HS-5 (cell line): ENCODE data around the gene IMPDH1.

ENCODE experiments used
- DNase-seq: peaks from one replicate; pipeline ENCODE4 v3.0.0-alpha.2; 2012; ENCODE audit warnings: low read depth

Gene IMPDH1

DNA sequence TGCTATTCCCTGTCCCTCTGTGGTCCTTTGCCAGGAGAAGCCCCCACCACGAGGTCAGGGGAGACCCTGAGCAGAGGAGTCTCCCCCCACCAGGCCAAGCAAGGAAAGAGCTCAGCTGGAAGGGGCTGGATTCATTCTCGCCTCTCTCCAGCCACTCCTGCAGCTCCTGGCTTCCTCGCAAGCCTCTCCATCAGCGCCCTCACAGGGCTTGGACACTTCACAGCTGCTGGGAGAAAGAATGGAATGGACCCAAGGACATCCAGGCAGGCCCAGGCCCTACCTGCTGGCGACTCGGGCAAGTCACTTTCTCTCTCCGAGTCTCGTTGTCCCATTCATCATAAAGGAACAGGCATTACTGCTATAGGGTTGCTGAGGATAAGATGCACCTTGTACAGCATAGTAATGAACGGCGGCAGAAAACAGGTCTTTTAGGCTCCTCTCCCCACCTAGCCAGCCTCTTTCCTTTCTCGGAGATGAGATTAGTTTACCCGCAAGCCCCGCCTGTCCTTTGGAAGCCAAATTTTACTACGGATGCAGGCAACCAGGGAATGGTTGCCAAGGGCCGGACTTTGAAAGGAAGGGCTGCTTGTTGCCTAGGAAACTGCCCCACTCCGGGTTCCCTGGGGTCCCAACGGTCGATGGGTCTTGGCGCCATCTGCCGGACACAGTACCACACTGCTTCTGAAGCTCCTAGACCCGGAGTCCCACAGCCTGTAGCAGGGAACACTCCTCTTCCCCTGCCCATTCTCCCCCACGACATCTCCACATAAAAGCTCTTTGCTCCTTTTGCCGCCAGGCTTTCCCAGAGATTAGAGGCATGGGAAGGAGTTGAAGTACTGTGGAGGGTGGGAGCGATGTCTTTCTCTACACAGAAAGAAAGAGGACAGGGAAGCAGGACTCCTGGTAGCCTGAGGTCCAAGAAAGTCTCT lies 22.3 kb downstream of the IMPDH1 start:
- no peak for DNase-seq

DNA sequence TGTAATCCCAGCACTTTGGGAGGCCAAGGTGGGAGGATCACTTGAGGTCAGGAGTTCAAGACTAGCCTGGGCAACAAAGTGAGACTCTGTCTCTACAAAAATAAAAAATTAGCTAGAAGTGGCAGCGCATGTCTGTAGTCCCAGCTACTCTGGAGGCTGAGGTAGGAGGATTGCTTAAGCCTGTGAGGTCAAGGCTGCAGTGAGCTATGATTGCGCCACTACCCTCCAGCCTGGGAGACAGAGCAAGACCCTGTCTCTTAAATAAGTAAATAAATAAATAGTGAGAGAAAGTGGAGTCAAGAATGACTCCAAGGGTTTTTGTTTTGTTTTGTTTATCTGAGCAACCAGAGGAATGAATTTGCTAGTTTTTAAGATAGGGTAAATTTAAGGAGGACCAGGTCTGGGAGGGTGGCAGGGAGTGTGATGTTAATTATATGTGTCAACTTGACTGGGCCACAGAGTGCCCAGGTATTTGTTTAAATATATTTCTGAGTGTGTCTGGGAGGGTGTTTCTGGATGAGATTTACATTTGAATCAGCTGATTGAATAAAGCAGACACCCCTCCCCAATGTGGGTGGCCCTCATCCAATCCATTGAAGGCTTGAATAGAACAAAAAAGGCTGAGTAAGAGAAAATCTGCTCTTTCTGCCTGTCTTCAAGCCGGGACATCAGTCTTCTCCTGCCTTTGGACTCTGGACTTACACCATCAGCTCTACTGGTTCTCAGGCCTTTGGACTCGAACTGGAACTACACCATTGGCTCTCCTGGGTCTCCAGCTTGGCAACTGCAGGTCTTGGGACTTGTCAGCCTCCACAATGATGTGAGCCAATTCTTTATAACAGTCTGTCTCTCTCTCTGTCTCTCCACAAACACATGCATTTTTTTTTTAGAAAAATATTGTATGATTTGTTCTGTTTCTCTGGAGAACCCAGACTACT lies 23.5 kb downstream of the IMPDH1 start:
- DNase-seq: no peak

DNA sequence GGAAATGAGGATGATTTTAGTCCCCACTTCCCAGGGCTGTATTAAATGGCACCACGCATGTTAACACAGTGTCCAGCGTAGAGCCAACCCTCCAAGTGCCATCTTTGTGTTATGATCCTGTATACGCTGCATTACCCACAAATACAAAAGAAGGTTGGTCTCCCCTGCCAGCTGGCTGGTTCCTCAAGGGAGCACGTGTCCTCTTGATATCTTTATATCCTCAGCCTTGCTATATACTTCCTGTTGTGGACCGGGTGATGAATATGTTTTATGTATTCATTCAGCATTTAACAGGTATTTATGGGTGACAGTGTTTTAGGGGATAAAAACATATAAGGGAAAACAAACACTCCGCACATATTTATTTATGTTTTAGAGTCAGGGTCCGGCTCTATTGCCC lies 25.1 kb downstream of the IMPDH1 start:
- no peak for DNase-seq

DNA sequence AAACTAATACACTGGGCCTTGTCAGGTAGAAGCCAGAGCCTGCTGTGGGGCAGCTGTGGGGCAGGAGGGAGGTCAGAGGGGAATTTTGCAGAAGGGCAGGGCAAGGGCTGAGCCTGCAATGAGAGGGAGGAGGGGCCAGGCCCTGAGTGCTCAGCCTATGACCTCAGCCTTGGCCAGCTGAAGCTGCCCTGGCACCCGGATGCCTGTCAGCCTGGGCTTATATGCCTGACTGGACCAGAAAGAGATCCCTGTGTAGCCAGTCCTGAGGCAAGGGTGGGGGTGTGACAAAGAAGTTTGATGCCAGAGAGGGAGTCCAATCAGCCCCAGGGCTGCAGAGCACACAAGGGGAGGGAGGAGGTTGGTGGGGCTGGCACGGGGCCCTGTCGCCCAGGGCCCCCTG lies 26.0 kb downstream of the IMPDH1 start:
- DNase-seq: no peak

DNA sequence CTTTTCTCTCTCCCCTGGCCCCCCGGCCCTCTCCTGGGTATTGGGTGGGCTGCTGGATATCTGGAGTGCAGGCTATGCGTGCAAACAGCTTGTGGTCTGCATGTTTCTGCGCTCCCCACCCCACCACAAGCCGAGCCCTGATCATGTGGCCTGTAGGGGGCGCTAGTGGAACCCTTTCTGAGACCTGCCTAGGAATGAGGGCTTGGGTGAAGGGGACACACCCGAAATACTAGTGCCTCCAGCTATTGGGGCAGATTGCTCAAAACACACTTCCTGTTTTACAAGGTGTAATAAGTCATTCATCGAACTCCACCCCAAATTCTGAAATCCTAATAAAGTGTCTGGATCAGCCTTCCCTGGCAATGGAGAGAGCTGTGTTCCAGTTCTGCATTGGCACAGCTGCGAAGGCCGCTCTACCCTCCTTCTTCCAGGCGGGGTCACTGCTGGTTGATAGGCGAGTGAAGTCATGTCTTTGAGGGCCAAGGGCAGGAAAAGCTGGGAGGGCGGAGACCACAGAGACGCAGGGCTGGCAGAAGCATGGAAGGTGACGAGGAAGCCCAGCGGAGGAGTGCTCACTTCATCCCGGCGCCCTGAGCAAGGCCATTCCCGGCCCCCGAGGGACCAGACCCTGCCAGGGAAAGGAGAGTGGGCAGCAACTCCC lies 28.5 kb downstream of the IMPDH1 start:
- no peak for DNase-seq

DNA sequence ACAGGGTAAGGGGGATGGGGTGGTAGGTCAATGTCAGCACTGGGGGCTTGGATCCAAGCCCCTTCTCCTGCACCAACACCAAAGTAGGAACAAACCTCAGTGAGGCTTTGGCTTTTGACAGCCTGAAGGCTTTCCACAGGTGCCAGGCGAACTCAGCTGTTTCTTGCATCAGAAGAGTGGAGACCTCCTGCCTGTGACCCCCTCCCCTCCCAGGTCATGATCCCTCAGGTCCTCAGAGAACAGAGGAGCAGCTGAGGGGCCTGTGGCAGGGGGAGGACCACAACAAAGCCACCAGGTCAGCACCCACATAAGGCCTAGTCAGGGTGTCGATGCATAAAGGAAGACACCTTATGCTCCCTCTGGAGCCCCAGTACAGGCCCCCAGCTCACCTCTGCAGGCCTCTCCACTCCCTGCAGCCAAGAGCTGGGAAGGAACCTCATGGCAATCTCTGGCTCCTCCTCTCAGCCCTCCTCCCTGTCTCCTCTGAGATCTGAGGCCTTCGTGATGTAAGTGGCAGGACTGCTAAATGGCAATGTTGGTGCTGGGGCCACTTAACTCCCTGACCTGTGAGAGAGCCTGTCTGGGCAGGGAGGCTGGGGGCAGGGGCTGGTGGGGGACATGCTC lies 29.2 kb downstream of the IMPDH1 start:
- DNase-seq: no peak

DNA sequence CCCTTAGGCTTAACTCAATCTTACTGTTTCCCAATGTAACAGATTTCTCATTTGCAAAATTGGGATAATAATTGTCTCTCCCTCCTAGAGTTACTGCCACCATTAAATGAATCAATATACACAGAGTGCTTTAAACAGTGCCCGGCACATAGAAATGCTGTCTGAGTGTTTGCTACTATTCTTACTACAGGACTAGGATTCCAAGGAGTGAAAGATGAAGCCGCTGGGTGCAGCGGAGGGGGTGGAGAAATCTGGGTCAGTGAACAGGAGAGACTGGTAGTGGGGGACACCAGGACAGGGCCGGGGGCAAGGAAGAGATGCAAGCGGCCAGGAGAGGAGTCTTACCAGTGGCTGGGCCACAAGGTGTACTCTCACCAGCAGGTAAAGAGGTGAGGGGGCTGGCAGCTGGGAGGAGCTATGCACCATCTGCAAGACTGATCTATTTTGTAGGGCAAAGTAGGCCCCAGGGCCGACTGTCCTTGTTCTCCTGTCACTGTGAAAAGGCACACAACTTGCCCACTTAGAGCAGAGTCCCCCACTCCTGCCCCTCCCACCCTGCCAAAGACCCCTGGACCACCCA lies 29.8 kb downstream of the IMPDH1 start:
- no peak for DNase-seq

DNA sequence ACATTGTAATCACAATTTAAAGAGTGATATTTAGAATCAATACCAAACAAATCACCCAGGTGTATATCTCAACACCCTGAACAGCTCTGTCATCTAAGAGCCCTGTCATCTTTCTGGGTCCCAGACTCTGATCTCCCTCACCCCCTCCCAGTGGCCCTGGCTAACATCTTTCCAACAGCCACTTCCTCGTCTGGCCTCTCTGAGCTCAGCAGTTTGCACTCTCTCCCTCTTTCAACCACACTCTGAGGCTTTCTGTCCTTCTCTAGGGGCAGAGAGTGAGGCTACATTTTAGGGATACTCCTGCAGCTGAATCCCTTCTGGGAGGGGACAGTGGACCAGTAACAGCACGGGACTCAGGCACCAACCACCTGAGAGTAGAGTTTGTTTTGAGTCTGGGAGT lies 31.1 kb downstream of the IMPDH1 start:
- no peak for DNase-seq

DNA sequence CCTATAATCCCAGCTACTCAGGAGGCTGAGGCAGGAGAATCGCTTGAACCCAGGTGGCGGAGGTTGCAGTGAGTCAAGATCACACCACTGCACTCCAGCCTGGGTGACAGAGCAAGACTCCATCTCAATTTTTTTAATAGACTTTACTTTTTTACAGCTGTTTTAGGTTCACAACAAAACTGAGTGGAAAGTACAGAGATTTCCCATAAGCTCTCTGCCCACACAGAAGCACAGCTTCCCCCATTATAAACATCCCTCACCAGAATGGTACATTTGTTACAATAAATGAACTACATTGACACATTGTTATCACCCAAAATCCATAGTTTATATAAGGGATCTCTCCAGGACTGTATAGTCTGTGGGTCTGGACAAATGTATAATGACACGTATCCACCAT lies 33.7 kb downstream of the IMPDH1 start:
- no peak for DNase-seq

DNA sequence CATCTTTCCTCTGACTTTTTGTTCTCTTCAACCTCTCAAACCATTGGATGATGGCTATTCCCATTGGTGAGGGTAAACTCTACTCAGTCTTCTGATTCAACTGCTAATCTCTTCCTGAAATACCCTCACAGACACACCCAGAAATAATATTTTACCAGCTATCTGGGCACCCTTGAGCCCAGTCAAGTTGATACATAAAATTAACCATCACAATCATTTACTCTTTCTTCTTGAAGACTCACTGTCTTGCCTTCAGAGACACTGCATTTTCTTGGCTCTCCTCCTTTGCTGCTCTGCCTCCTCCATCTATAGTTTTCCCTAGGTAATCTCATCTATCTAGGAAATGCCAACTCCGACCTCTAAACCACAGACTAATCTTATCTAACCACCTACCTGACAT lies 35.7 kb downstream of the IMPDH1 start:
- DNase-seq: no peak

DNA sequence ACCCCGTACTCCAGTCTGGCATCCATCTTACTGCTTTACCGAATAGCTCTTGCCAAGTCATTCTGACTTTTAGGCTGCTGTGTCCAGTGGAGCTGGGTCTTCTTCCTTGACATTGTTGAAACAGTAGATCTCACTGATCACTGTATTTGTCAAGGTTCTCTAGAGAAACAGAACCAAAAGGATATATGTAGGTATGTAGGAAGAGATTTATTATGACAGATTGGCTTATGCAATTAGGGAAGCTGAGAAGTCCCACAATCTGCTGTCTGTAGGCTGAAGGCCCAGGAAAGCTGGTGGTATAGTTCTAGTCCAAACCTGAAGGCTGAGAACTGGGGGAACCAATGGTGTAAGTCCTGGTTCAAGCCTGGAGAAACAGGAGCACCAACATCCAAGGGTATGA lies 36.2 kb downstream of the IMPDH1 start:
- DNase-seq: no peak

DNA sequence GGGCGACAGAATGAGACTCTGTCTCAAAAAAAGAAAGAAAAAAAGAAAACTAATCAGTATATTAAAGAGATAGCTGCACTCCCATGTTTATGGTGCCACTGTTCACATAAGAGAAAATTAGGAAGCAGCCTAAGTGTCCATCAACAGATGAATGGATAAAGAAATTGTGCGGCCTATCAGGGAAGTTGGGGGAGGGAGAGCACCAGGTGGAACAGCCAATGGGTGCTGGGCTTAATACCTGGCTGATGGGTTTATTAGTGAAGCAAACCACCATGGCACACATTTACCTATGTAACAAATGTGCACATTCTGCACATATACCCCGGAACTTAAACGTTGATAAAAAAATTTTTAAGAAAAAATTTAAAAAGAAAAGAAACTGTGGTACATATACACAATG lies 39.3 kb downstream of the IMPDH1 start:
- no peak for DNase-seq

DNA sequence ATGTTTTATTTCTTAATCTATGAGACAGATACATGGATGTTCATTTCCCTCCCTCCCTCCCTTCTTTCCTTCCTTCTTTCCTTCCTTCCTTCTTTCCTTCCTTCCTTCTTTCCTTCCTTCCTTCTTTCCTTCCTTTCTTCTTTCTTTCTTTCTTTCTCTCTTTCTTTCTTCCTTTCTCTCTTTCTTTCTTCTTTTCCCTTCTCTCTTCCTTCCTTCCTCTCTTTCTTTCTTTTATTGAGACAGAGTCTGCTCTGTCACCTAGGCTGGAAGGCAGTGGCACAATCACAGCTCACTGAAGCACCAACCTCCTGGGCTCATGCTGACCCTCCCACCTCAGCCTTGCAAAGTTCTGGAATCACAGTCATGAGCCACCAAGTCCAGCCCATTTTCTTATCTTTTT lies 42.8 kb downstream of the IMPDH1 start:
- no peak for DNase-seq

DNA sequence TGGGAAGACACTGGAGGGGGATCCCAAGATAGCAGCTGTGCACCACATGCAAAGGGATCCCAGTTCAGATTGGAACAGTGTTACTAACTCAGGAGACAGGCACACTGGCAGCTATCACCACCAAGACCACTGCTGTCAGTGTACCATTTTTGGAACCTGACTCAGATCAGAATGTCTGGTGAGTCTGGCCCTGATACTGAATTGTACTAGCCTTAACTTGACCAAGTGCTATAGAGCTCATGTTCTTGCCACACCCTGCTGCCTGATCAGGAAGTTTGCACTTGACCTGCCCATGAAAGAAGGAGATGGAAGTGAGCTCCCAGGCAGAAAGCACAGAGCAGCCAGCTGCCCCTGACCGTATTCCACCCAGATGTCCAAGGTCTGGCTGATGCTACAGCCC lies 43.5 kb downstream of the IMPDH1 start:
- DNase-seq: no peak

DNA sequence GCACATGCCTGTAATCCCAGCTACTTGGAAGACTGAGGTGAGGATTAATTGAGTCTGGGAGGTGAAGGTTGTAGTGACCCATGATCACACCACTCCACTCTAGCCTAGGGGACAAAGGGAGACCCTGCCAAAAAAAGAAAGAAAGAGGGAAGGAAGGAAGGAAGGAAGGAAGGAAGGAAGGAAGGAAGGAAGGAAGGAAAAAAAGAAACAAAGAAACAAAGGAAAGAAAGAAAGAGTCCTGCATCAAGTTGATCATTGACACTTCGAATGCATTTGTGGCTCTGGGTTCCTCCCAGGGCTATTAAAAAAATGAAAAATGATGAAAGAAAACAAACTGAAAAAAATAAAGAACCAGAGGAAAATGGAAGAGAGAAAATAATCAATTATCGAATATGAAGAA lies 44.4 kb downstream of the IMPDH1 start:
- no peak for DNase-seq

DNA sequence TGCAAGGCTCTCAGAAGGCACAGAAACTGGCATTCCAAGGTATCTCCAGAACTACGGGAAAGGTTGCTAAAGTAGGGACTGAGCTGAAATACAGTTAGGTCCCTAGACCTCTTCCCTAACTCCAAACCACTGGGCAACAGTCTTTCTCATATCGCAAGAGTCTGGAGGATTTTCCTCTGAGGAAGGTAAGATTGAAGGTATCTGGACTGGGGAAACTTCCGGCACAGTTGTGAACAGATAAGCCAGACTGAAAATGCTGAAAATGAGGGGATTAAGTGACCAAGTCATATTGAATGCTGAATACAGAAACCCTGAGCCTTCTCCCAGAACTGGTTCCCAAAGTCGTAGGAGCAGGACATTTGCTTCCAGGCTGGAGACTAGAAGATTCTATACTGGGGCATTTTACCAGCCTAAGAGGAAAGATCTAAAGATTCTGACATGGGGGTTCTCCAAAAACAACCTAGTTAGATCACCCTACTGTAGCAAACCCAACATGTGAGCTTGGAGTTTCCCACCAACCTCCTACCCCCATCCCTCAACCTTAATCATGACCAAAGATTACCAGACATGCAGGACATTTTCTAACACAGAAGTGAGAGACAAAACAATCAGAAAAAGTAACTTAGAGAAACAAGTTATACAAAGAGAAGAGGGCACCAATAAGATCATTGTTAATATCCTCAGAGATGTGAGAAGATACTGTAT lies 45.5 kb downstream of the IMPDH1 start:
- DNase-seq: no peak

DNA sequence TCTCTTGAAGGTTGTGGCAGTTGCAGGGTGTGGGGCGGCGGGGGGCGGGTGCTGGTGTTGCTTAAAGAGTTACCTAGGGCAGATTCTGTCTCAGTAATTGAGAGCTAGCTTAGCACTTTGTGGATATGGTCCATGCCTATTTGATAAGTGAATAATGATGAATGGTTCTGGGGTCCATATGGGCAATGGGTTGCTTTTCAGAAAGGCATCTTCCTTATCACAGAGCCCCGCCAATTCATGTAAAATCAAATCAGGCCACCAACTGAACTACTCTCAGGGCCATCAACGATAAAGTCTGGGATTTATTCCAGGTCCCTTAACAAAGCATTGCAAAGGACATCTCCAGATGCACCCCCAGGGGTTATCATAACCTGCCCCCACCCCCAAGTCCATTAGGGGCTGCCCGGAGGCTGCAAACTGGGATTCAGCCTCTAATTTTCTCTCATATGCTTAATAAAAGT lies 46.5 kb downstream of the IMPDH1 start:
- no peak for DNase-seq

DNA sequence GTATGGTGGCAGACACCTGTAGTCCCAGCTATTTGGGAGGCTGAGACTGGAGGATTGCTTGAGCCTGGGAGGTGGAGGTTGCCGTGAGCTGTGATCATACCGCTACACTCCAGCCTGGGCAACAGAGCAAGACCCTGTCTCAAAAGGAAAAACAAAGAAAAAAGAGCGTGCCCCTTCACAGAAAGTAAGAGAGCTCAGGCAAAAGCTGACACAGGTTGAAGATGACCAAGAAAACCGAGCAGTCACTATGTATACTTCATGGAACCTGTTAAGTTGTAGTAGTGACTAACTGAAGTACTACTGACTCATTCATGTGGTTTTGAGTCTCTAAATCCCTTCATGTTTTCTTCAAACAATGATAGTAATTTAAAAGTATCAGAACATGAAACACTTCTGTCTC lies 47.1 kb downstream of the IMPDH1 start:
- DNase-seq: no peak

DNA sequence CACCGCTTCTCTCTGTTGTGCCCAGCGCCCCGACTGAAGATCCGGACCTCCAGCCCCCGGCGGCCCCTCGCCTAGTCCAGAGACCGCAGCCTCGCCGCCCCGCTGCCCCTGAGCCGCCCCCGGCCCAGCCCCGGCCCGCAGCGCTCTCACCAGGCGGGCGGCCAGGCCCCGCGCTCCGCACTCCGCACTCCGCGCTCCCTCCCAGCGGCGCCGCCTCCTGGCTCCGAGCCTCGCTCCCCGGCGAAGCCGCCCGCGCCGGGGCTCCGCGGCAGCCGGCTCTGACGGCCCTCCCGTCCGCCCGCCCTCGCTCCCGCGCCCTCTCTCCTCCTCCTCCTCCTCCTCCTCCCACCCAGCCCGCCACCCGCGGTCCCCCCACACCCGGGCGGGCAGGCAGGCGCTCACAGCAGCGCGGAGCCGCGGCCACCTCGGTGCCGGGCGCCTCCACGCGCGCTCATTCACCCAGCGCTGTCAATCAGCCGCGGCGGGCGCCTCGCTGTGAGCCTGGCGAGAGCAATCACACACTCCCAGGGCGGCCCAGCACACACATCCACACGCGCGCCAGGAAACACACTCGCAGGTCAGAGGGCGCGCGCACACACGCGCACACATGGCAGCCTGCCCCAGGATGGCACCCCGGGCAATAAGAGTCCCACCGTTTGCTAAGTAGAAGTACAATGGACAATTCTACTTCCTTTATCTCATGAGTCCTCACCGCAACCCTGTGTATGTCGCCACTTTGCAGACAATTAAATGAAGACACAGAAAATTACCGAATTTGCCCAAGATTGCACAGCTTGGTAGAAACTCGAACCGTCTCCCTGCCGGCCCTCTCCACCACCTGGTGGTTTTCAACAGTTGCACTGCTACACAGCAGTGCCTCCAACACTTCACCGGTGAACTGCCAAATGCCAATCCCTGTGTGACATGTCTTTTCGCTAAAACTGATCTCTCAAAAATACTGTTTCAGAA lies 48.1 kb downstream of the IMPDH1 start, which contains the start of gene PRRT4:
Gene PRRT4, minus strand, starts transcription at position 280 of the 969 bp plus-strand sequence.
- DNase-seq: no peak

DNA sequence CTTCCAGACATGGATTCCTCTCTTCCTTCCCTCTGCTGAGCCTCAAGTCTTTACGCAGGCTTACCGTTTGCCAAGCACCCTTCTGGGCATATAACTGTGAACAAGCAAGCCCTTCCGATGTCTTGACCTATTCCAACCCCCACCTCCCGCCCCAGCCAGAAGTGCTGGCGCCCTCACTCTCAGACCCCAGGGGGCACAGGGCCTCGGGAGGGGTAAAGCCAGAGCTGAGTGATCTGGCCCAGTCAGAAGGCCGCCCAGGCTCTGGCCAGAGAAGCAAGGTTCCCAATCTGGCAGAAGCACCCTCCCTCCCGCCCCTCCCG lies 49.5 kb downstream of the IMPDH1 start:
- DNase-seq: no peak
